ENCODE data around the gene MEDAG.

The MEDAG gene

DNA sequence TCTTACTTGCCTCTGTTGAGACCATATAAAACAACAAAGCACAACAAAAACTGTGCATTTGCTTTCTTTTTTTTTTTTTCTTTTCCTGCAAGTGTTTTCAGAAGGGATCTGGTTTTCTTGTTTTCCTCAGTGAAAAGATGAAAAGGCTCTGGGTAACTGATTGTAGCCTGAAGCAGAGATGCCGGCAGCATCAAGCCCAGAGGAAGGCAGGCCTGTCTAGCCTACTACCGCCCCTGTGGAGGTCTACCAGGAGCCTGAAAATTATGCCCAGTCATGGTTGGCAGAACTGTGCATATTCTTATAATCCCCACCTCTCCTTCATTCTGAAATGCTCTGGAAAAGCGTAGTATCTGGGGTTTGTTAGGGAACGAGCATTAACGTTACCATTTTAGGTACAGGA, 32.6 kb upstream of the MEDAG start:
- no peak for DNase-seq

DNA sequence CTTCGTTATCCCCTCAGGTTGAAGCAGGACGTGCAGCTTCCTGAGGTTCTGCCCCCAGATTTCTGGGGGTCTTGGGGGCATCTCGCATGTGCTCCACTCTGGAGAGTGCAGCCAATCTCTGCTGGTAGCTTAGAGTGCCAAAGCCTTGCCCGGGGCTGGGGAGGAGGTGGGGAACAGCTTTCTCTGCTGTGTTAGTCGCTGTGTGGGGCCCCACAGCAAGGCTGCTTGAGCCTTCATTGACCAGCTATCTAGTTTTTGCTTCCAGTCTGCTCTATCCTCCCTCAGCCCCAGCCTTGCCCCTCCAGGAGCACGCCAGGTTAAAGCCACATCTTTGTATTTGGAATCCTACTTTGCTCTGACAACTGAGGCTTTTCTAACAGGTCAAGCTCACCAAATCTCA, 32.0 kb upstream of the MEDAG start:
- DNase-seq, result no peak

DNA sequence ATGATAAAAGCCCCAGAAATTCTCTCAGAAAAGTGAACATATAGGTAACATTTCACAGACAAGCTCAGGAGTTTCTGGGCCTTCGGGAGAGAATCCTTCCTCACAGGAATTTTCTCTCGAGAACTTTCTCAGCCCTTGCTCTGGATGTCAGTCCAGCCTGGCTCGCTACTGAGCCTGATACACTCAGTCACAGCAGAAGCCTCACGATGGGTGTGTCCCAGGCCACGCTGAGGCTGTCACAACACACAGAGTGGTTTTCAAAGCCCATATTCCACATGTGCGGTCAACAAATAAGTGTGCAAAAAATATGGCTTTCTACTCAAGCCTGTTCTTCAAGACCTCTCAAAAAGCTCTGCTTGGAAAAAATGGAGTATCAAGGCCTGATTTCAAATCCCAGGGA, 31.5 kb upstream of the MEDAG start:
- DNase-seq, result no peak

DNA sequence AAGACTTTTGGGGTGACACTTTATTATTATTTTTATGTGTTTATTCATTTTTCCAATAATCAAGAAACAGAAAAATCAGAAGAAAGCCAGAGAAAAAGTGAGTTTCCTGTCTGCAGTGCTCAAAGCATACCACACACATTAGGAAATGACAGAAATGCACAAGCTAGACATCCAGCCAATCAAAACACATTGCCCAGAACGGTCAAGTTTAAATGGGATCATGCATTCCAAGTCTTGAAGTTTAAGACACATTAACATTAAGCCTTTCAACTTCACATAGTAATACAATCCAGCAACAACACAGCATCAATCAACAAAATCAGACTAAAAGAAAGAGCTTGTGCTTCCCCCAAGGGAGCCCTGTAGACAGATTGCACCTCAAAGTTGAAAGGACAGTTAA, 28.7 kb upstream of the MEDAG start:
- DNase-seq, result no peak

DNA sequence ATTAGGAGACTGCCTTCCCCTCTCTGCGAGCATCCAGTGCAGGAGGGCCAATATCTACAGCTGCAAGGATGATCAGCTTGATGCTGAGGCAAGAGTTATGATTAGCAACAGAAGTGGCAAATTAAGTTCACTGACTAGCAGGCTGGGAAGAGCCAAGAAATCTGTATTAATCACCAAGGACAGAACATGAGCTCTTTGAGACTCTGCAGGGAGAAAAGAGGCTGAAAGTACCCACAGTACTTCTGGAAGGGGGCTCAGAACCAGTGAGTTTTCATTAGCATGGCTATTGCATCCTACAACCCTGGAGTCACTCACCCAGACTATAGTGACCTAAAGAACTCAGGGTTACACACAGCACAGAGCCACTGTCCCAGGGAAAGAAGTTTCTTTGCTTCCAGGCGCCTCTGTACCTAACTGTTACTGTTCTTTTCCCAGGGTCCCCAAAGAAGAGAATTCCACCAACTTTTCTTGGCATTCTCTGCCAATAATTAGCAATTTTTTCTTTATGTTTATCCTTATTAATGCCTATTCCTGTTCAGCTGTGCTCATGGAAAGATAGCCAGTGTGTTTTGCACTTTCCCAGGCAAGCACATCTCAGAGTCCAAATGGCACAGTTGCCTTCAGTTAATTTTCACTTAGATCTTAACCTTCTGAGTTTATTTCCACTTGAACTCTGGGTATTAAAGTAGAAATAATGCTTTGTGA, 25.8 kb upstream of the MEDAG start:
- DNase-seq, result no peak

DNA sequence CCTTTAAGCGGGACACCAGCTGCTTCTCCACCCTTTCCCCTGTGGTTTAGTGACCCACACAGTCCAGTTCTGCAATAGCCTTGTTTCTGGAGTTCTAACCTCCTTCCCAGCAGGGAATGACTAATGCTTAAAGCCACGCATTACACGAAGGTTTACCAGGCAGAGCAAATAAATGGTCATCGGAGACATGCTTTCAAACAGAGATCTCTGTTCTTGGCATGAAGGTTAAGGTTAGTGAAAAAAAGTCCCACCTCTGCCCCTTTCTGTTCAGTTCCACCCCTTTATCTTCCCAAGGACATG, 25.3 kb upstream of the MEDAG start:
- DNase-seq, result no peak

DNA sequence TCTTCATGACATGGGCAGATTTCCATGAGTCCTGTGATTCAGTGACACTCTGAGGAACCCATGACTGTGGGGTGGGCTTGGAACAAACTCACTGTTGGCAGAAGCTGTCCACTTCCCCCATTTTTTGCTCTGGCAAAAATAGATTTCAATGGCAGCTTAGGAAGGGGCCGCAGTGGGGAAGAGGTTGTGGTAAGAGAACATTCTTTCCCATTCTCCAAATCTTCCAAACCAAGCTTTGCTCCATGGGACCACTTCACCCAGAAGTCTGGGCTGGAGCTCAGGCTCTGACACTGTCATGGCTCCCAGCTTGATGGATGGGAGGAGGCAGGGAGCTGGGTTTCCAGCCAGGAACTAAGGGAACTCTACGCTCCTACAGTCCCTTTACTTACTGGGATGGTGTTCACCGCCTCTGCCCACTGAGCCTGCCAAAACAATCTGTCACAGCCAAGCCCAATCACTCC, 24.9 kb upstream of the MEDAG start:
- DNase-seq, result no peak

DNA sequence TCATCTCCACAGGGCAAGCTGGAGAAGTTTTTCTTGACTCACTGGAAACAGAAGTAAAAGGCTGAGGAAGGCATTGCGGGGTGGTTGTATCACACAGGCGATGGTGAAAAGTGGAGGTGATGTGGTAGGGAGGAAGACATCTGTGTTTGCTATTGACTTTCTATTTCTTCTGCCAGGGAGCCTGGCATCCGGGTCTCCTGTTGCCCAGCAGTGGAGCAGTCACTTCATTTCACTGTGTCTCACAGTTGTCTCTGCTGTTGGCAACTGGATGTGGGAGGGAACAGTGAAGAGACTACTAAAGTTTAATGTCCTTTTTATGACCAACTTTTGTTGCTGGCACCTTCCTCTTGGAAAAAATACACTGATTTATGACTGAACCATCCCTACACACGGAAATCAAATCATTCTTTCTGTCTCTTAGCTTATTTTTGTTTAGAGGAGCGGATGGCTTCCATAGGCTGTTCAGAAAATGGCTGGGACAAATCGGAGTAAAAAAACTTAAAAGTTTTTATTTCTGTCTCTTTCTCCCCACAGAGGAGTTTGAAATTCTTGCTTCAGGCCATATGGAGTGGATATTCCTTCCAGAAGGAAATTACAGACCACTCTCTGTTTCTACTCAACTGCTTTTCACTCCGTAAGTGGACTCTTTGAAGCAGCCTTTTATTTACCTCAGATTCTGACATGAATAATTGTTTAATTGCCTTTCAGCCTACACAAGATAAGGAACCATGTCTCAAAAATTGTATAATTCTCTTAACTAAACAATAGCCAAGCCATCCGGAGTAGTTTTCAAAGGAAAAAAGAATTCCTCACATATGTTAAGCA, 23.8 kb upstream of the MEDAG start:
- DNase-seq, result no peak

DNA sequence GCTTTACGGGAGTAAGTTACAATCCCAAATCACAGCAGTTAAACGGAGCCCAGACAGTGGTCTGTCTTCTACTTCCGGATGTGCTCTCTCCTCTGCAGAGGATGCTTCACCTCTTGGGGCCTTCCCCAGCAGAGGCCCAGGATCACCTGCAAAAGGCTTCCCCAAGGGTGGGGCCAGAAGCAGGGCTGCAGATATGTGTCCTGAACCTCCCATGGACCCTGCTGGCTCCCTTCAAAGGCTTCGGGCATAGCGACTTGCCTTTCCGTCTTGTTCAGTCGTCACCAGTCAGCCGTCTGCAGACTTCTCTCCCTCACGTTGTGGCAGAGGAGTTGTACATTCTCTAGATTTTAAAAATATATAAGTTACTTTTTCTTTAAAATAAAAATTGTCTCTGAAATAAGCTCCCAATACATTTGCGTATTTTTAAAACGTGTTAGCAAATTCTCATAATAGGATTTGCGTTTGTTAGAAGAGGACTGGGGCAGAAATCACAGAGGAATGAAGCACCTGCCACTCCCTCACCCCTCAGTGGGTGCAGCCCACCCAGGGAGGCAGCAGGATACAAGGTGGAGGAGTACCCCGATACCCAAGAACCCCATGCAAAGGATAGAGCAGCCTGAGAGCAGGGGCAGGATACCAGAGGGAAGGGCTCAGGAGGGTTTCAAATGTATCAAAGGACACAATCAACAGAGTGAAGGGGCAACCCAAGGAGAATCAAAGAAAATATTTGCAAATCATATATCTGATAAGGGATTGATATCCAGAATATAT, 22.9 kb upstream of the MEDAG start:
- DNase-seq, result no peak

DNA sequence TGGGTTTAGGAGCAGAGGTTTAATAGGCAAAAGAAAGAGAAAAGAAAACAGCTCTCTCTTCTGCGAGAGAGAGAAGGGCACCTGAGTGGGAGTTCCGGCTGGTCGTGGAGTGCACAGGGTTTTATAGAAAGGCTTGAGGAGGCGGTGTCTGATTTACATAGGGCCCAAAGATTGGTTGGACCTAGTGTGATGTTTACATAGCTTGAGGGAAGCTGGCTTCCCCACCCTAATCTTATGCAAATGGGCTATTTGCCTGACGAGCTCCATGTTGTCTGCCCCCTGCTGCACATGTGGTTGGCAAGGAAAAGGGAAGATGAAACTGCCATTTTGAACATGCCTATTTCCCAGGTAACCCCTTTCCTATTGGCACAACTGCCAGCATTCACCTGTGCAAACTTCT, 21.5 kb upstream of the MEDAG start:
- DNase-seq, result no peak

DNA sequence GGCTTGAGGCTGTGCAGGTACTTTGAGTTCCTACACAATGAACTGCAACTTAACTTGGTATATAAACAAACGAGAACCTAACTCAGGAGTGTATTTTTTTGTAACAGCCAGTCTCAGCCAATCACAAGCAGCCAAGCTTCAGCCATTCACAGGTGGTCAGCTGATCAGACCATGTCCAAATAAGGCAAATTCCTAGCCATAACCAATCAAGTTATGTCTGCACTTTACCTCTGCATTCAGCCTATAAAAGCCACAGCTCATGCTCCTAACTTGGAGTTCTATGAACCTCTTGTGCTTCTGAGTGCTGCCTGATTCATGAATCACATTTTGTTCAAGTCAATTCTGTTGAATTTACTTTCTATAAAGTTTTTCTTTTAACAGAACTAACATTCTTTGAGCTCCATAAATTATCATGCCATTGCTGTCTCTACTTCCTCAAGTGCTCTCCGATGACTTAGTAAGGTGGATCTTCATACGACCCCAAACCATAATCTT, 16.8 kb upstream of the MEDAG start:
- DNase-seq, result no peak

DNA sequence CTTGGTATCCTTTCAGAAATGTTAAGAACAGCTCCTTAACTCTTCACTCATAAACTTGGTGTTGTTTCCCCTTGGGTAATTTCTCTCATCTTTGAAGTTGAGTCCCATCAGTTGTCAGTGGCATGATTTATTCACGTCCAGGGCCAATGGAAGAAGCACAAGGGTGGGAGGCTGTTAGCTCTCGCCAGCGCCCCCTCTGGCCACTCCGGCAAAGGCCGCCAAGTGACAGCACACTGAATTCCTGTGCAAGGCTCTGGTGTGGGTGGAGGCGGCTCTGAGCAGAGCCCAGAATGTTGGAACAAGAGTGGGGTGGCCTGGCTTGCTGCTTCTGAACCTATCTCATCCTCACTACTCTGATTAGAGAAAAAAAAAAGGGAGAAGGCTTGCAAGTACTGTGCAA, 13.1 kb upstream of the MEDAG start:
- DNase-seq, result peak in 1 of 2 donors; percentile 38

GRCh38 chr13:30895773-30896172, 10.3 kb upstream of the MEDAG start:
- DNase-seq, result no peak

GRCh38 chr13:30898070-30898469, 8.0 kb upstream of the MEDAG start:
- DNase-seq, result no peak

GRCh38 chr13:30898678-30899241, 7.3 kb upstream of the MEDAG start:
- DNase-seq, result peak in 1 of 2 donors; percentile 11

DNA sequence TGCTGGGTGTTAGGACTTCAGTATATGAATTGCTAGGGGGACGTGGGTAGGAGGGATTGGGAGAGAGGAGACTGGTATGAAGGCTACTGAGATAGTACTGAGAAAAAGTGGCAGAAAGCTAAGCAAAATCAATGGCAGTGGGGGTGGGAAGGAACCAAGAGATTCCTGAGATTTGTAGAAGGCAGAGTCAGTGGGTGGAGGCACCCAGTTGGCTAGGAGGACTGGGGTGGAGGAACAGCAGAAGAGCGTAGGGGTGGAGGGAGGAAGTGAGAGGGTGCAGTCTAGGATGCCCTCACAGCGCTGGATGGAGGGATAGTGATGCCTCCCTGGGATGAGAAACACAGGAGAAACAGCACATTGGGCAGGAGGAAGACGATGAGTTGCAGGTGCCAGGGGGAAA, 5.6 kb upstream of the MEDAG start:
- DNase-seq, result no peak

GRCh38 chr13:30900952-30901749, 4.9 kb upstream of the MEDAG start:
- no peak for DNase-seq

DNA sequence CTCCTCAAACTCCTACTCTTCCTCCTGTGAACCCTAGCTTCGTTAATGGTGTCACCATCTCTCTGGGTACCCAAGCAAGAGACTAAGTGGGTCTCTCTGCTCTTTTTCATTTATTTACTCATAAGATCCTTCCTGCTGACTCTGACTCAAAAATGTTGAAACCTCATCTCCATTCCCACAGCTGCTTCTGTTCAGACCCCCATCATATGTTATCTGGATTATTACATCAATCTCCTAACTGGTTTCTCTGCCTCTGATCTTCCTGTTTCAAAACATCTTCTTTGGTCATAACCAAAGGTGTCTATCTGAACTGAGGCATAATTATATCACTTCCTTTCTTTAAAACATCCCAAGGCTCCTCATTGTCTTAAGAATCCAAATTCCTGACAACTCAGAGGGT, 2.0 kb upstream of the MEDAG start:
- no peak for DNase-seq

- peak in 1 of 2 donors; percentile 21 for DNase-seq
Measured at GRCh38 chr13:30906411-30907051, 460 bp downstream of the MEDAG start.

DNA sequence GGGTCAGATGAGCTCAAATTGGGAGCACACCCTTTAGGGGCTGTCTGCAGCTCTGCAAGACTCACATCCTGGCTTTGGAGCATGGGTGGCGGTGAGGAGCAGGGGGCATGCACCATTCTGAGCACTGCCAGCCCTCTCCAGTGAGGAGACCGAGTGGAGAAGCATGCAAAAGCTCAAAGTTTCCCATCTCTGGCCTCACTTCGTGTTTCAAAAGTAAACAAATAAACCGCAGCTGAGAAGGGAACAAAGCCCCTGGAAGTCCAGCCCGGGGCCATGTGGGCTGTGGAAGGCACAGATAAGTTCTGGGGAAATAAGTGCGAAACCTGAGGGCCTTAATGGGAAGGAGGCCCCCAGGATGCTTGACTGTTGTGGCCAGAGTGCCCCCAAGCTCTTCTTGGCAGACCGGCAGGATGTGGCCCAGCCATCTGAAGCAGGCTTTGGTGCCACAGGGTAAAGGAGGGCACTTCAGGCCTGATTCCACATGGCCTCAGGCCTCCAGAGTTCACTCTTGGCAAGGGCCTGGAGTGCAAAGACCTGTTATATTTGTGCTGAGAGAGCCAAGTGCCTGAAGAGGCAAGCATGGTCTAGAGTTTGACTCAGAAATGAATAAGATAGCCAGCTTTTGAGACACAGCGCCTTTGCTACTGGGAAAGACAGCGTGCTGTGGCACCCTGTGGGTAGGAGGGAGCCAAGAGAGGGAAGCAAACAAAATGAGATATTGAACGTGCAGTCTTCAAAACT, 1.2 kb downstream of the MEDAG start:
- DNase-seq, result no peak

GRCh38 chr13:30908416-30908980, 2.4 kb downstream of the MEDAG start:
- DNase-seq, result no peak

All from stimulated activated CD4-positive, alpha-beta T cell treated with anti-CD3 and anti-CD28 coated beads, Interleukin-2, amount 100 ng/mL, for 24 hours (primary cell).